Pancreas (tissue), 10 donors: ENCODE results near the gene MYMX. TPM values are rescaled to one million over a fixed set of nuclear protein-coding genes. Genes with fewer than 3 reads are reported as not detected.
A peak's percentile ranks its signal among the peaks of the same experiment; 100 is the strongest.

ENCODE experiments used
- ATAC-seq, 4 donors: fragments of 200-7000 bp; cut with Tn5 transposase; one replicate each; pipeline versions ENCODE4 v1.8.0 to v1.9.1; 2020; ENCODE audit warnings: mild to moderate bottlenecking in 4 of 4, moderate library complexity in 4 of 4
- DNase-seq, 6 donors: peaks; one replicate each; pipeline ENCODE4 v3.0.0-alpha.2; 2020
- FAIRE-seq: peaks from 2 replicates; lab custom pipeline; 2012; peaks lifted over from hg19 to GRCh38; lab: Jason Lieb, UNC
- H3K27ac ChIP-seq, 4 donors: fragments of 200-600 bp; sonication (generic); 1 replicate in 3 of 4; 2 replicates in 1 of 4; pipeline versions ENCODE4 v1.5.0 to v1.8.0; 2020
- H3K27me3 ChIP-seq, 4 donors: fragments of 200-600 bp; one replicate each; pipeline ENCODE4 v1.8.0; 2021
- H3K36me3 ChIP-seq, 3 donors: fragments of 200-600 bp; sonication (generic) in 1 of 3; one replicate each; pipeline versions ENCODE4 v1.5.0 to v1.8.0; 2020 to 2021
- H3K4me1 ChIP-seq, 3 donors: fragments of 200-600 bp; one replicate each; pipeline ENCODE4 v1.8.0; 2021
- H3K4me3 ChIP-seq, 4 donors: fragments of 200-600 bp; sonication (generic) in 2 of 4; one replicate each; pipeline versions ENCODE4 v1.5.0 to v1.8.0; 2020 to 2021
- H3K9me3 ChIP-seq, 4 donors: fragments of 200-600 bp; one replicate each; pipeline ENCODE4 v1.8.0; 2021
- WGBS, 2 donors: extraction: QIAGEN DNeasy Blood & Tissue Kit; methylation state at CpG; one replicate each; pipeline ENCODE4 v1.1.7; 2013; 5-methylcytosine and 5-hydroxymethylcytosine counted together
- intact Hi-C, 3 donors: fragments of 100-400 bp; cut with DNase I; formaldehyde crosslinking; loops; one replicate each; pipeline versions ENCODE4 v1.11.1 to v1.14.2; 2022
- polyA plus RNA-seq, 2 donors: library from polyadenylated mRNA; stranded (reverse); fragments of 200-250 nt; gene quantifications; one replicate each; pipeline ENCODE4 v1.2.3, GENCODE V29; 2013
- total RNA-seq, 6 donors: library from RNA; stranded (reverse); fragmentation: NEBNext Ultra II Directional in 4 of 6; extraction: Animal tissue kit (Norgen Biotek cat#: 25700) in 4 of 6; gene quantifications; one replicate each; pipeline versions ENCODE4 v1.2.1 to v1.2.4, GENCODE V29; 2021 to 2023
- TF ChIP-seq, protein P1 (sequence below), 4 donors: fragments of 200-600 bp; sonication (generic) in 3 of 4; IDR thresholded peaks; one replicate each; pipeline versions ENCODE4 v1.5.0 to v1.8.0; 2021; ENCODE audit warnings: antibody characterized with exemption in 4 of 4
- donor health status: healthy with polysubstance abuse.
- donor health status: DM: no; HTN: no; CAD: no; lungs with moderate emphysema.
- donor health status: DM: no; HTN: no; CAD: no.
- donor health status: control.
- donor health status: control.
- donor health status: Bipolar disorder and iron deficiency.
- donor health status: DM: yes; HTN: yes; CAD: no.
- donor health status: DM: no; HTN: no; CAD: no.
- donor health status: DM: no; HTN: no; CAD: no.
- donor health status: DM: yes; HTN: yes; CAD: no.

MYMX gene
- total and polyA plus RNA-seq, 8 donors = 0.34 to 4.3 (median 1.7) TPM

DNA sequence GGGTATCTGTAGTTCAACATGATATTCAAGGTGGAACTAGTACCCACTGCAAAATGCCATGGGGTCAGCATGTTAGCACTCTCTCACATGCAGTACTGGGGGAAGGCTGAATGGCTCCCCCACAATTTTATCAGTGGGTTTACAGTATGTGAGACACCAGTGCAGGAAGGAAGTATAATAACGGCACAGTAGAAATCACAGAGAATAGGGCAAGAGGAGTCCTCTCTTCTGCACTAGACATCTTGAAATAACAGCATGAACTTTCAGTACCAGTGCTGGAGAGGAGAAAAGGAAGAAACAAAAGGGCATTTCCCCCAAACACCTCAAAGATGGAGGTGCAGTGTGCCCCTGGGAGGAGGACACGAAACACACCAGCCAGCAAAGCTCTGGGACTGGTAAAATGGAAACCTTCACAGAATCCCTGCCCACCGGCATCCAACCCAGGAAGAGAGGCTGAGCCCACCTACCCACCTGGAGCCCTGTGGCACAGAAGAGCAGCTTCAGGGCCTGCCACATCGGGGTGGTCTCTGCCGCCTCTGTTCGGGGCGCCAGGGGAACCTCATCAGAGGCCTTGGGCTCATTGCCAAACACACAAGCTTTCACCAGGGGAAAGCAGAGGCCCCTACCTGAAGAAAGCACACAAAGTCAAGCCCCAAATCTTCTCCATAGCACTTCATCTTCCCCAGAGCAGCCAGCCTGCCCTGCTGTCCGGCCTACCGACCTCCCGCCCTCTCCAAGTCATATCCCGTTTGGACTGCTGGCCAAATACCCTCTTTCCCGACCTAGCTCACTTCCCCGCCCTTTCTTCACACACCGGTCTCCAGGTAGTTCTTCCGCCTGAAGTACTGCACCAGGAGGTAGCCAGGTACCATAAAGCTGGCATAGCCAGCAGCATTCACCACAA is 39.4 kb downstream of the MYMX start:
- intact Hi-C loops = no loop called here
- TF ChIP-seq, protein P1, sequence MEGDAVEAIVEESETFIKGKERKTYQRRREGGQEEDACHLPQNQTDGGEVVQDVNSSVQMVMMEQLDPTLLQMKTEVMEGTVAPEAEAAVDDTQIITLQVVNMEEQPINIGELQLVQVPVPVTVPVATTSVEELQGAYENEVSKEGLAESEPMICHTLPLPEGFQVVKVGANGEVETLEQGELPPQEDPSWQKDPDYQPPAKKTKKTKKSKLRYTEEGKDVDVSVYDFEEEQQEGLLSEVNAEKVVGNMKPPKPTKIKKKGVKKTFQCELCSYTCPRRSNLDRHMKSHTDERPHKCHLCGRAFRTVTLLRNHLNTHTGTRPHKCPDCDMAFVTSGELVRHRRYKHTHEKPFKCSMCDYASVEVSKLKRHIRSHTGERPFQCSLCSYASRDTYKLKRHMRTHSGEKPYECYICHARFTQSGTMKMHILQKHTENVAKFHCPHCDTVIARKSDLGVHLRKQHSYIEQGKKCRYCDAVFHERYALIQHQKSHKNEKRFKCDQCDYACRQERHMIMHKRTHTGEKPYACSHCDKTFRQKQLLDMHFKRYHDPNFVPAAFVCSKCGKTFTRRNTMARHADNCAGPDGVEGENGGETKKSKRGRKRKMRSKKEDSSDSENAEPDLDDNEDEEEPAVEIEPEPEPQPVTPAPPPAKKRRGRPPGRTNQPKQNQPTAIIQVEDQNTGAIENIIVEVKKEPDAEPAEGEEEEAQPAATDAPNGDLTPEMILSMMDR (IDR thresholded peaks at IDR 0.05) = no peak
- Histone ChIP-seq H3K27ac (peak overlapping the region; percentile 81 to 96 (median 90)), H3K9me3 (no peaks in the 10 kb centered on the region), H3K4me1 (peaks cover 0 to 19% (median 0%) of the 10 kb centered on the region in 3 donors), H3K36me3 (peaks cover 6 to 39% (median 29%) of the 10 kb centered on the region in 3 donors), H3K27me3 (no peaks in the 10 kb centered on the region), H3K4me3 (peak overlapping the region; percentile 79 to 98 (median 94))
- peak; percentile 13 to 22 (median 20) for ATAC-seq
- 14 to 19% methylated on average over 15 of the region's 15 CpGs for WGBS, 2 donors
- FAIRE-seq = no peak
- peak in 2 of 6 donors; percentile 49 to 71 for DNase-seq

DNA sequence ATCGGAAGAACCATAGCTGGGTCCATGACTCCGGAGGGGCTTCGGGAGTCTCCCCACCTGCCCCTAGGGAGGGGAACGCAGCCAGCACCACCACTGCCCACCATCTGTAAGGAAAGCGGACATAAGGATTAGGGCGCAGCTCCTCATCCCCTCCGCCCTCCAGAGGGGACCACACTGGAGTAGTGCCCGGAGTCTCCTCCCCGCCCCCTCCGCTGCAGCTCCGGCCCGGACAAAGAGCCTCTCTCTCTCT is 40.0 kb downstream of the MYMX start:
- intact Hi-C loops = no loop called here
- no peak for FAIRE-seq
- peaks cover under 1 to 33% (median 24%) of the 10 kb centered on the region in 3 donors for H3K36me3 ChIP-seq

DNA sequence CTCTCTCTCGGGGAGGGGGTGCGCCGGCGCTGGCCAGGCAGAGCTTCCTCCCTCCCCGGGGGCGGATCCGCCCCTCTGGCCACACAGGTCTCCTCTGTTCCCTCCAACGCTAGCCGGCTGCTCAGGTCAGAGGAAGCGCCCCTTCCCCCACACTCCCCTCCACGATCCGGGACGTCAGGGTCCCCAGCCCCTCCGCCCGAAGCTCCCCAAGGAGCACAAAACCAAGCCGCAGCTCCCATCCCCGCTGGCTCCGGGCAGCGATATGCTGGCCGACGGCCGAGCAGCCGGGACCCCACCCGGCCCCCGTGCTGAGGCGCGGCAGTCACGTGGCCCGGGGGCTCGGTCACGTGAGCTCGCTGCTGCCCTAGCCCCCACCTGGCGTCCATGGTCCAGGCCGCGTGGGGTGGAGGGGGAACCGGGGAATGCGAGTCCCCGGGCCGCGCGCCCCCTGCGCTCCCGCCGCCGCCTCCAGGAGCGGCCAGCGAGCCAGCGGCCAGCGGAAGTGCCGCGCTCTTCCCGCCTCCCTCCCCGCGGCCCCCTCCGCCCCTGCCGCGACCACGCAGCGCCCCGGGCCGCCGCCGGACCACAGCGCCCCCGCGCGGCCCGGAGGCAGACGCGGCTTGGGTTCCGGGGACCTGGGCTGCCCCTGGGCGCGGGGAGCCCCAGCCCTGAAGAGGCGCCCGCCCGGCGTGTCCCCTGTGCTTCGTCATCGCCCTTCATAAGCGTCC is 40.5 kb downstream of the MYMX start, which contains the start of gene SLC35B2:
TSS of gene SLC35B2 (minus strand) at position 504 of the 728 bp plus-strand sequence. CDS start at position 386, 118 bp downstream.
- 0 to 1% methylated on average over 58 to 80 of the region's 80 CpGs for WGBS, 2 donors
- TF ChIP-seq, protein P1 (IDR thresholded peaks at IDR 0.05) = peak; percentile 52 to 76 (median 66)
- H3K4me1 ChIP-seq = peaks cover 0 to 15% (median 0%) of the 10 kb centered on the region in 3 donors
- H3K27me3 ChIP-seq = no peaks in the 10 kb centered on the region
- intact Hi-C loops = no loop called here
- ATAC-seq (peak; percentile 77 to 85 (median 80)), DNase-seq (peak; percentile 69 to 88 (median 76)), FAIRE-seq (no peak)
- H3K36me3 ChIP-seq = peaks cover 0 to 28% (median 20%) of the 10 kb centered on the region in 3 donors
- H3K4me3 ChIP-seq = peak within 1 kb of the TSS; percentile 79 to 98 (median 94)
- peak within 1 kb of the TSS; percentile 81 to 96 (median 90) for H3K27ac ChIP-seq
- no peaks in the 10 kb centered on the region for H3K9me3 ChIP-seq

More for the DNA sequence above, 40.0 kb downstream of the MYMX start:
- no peak for DNase-seq
- Histone ChIP-seq H3K4me1 (peaks cover 0 to 19% (median 0%) of the 10 kb centered on the region in 3 donors), H3K9me3 (no peaks in the 10 kb centered on the region), H3K27me3 (no peaks in the 10 kb centered on the region), H3K27ac (peak overlapping the region; percentile 81 to 96 (median 90)), H3K4me3 (peak overlapping the region; percentile 79 to 98 (median 94))
- ATAC-seq = no peak
- TF ChIP-seq, protein P1 (IDR thresholded peaks at IDR 0.05) = no peak
- WGBS, 2 donors = 1 to 2% methylated on average over 8 to 12 of the region's 12 CpGs

DNA sequence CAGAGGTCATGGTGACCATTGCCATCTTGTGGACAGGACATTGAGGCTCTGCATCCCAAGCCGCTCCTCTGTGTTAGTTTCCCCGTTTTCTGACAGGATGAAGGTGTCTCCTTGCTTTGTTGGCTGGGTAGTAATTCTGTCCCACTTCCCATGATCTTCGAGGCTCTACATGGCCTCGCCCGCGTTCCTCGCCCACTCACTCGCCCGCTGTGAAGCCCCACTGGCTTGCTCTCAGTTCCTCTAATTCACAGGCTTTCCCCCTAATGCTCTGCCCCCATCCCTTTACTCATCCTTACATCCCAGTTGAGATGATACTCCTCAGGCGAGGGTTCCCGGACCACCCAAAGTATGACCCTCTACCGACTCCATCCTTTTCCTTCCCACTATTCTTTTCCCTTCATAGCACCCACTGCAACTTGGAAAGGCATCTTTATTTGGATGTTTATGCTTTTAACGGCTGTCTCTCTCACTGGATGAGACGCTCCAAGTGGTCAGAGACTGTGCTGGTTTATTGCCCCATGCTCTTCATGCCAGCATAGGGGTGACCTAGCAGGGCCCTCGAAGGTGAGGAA is 41.1 kb downstream of the MYMX start:
- ATAC-seq = no peak
- peaks cover 0 to 19% (median 0%) of the 10 kb centered on the region in 3 donors for H3K4me1 ChIP-seq
- 19 to 21% methylated on average over 15 of the region's 15 CpGs for WGBS, 2 donors

More for the DNA sequence above, 41.1 kb downstream of the MYMX start:
- TF ChIP-seq, protein P1 (IDR thresholded peaks at IDR 0.05) = no peak
- DNase-seq (peak in 1 of 6 donors; percentile 33), FAIRE-seq (no peak)
- peak overlapping the region; percentile 81 to 96 (median 90) for H3K27ac ChIP-seq
- peak overlapping the region; percentile 79 to 98 (median 94) for H3K4me3 ChIP-seq
- intact Hi-C loops = no loop called here
- H3K36me3 ChIP-seq = peaks cover 0 to 22% (median 14%) of the 10 kb centered on the region in 3 donors
- H3K27me3 ChIP-seq = no peaks in the 10 kb centered on the region
- H3K9me3 ChIP-seq = no peaks in the 10 kb centered on the region
